ENCODE measurements around the gene VSIG2. TPM values are rescaled to one million over a fixed set of nuclear protein-coding genes. Genes with fewer than 3 reads are reported as not detected.
A peak's percentile ranks its signal among the peaks of the same experiment; 100 is the strongest.

VSIG2 gene
- total RNA-seq, 1 donor from 2014 or later: not detected

- TF ChIP-seq CTCF (IDR thresholded peaks at IDR 0.05): no peak
- peaks cover 9% of the 10 kb centered on the region for H3K27me3 Mint-ChIP-seq (ENCODE audit: low read depth)
- DNase-seq (ENCODE audit: low spot score): no peak
- no peaks in the 10 kb centered on the region for H3K9me3 Mint-ChIP-seq (ENCODE audit: low read depth)
- H3K36me3 Mint-ChIP-seq (ENCODE audit: low read depth): peaks cover 11% of the 10 kb centered on the region
- H3K4me3 Mint-ChIP-seq (ENCODE audit: unreplicated experiment): peak overlapping the region; percentile 88
- H3K27ac Mint-ChIP-seq (ENCODE audit: unreplicated experiment): no peak overlapping the region
- peaks cover 29% of the 10 kb centered on the region for H3K4me1 Mint-ChIP-seq (ENCODE audit: low read depth)
These were observed 10.6 kb upstream of the VSIG2 start for GRCh38 chr11:124762624-124763155.

- Mint-ChIP-seq H3K4me3 (ENCODE audit: unreplicated experiment) (peak within 1 kb of the TSS; percentile 88), H3K36me3 (ENCODE audit: low read depth) (peaks cover 9% of the 10 kb centered on the region), H3K4me1 (ENCODE audit: low read depth) (peaks cover 29% of the 10 kb centered on the region), H3K9me3 (ENCODE audit: low read depth) (no peaks in the 10 kb centered on the region), H3K27ac (ENCODE audit: unreplicated experiment) (peak within 1 kb of the TSS; percentile 76), H3K27me3 (ENCODE audit: low read depth) (peaks cover 9% of the 10 kb centered on the region)
- DNase-seq (ENCODE audit: low spot score): no peak
- TF ChIP-seq CTCF (IDR thresholded peaks at IDR 0.05): no peak
These were observed 10.1 kb upstream of the VSIG2 start, which contains the start of gene ESAM for GRCh38 chr11:124762105-124762623. Gene ESAM, minus strand, starts transcription at chr11:124762290. Its CDS starts 136 bp downstream, at chr11:124762154.

- Mint-ChIP-seq H3K4me3 (ENCODE audit: unreplicated experiment) (peak overlapping the region; percentile 41), H3K9me3 (ENCODE audit: low read depth) (no peaks in the 10 kb centered on the region), H3K27ac (ENCODE audit: unreplicated experiment) (no peak overlapping the region), H3K4me1 (ENCODE audit: low read depth) (peaks cover 29% of the 10 kb centered on the region), H3K27me3 (ENCODE audit: low read depth) (peaks cover 9% of the 10 kb centered on the region), H3K36me3 (ENCODE audit: low read depth) (peaks cover 7% of the 10 kb centered on the region)
- no peak for TF ChIP-seq CTCF (IDR thresholded peaks at IDR 0.05)
- no peak for DNase-seq (ENCODE audit: low spot score)
These were observed 9.4 kb upstream of the VSIG2 start for GRCh38 chr11:124761301-124762104.

GRCh38 chr11:124760806-124761205, 8.8 kb upstream of the VSIG2 start:
- Mint-ChIP-seq H3K4me3 (ENCODE audit: unreplicated experiment) (peak overlapping the region; percentile 35), H3K4me1 (ENCODE audit: low read depth) (peaks cover 29% of the 10 kb centered on the region), H3K27me3 (ENCODE audit: low read depth) (peaks cover 9% of the 10 kb centered on the region), H3K36me3 (ENCODE audit: low read depth) (peaks cover 4% of the 10 kb centered on the region), H3K27ac (ENCODE audit: unreplicated experiment) (no peak overlapping the region), H3K9me3 (ENCODE audit: low read depth) (no peaks in the 10 kb centered on the region)
- TF ChIP-seq CTCF (IDR thresholded peaks at IDR 0.05): no peak
- DNase-seq (ENCODE audit: low spot score): no peak

- H3K27me3 Mint-ChIP-seq (ENCODE audit: low read depth): peaks cover 9% of the 10 kb centered on the region
- H3K9me3 Mint-ChIP-seq (ENCODE audit: low read depth): no peaks in the 10 kb centered on the region
- peak overlapping the region; percentile 31 for H3K4me3 Mint-ChIP-seq (ENCODE audit: unreplicated experiment)
- peaks cover 29% of the 10 kb centered on the region for H3K4me1 Mint-ChIP-seq (ENCODE audit: low read depth)
- H3K27ac Mint-ChIP-seq (ENCODE audit: unreplicated experiment): no peak overlapping the region
- no peak for TF ChIP-seq CTCF (IDR thresholded peaks at IDR 0.05)
- no peak for DNase-seq (ENCODE audit: low spot score)
- peaks cover 2% of the 10 kb centered on the region for H3K36me3 Mint-ChIP-seq (ENCODE audit: low read depth)
These were observed 8.2 kb upstream of the VSIG2 start for GRCh38 chr11:124760205-124760652.
